GM12873 (cell line): ENCODE measurements around the gene MAGI2.

Experiments
- TF ChIP-seq, protein P1 (sequence below): IDR thresholded peaks from 2 replicates; pipeline ENCODE4 v1.5.1; 2012; ENCODE audit warnings: low read depth, mild to moderate bottlenecking, moderate library complexity, low read length, control low read depth; ENCODE audit not compliant: insufficient read depth; ENCODE audit errors: missing control alignments

The MAGI2 gene

DNA sequence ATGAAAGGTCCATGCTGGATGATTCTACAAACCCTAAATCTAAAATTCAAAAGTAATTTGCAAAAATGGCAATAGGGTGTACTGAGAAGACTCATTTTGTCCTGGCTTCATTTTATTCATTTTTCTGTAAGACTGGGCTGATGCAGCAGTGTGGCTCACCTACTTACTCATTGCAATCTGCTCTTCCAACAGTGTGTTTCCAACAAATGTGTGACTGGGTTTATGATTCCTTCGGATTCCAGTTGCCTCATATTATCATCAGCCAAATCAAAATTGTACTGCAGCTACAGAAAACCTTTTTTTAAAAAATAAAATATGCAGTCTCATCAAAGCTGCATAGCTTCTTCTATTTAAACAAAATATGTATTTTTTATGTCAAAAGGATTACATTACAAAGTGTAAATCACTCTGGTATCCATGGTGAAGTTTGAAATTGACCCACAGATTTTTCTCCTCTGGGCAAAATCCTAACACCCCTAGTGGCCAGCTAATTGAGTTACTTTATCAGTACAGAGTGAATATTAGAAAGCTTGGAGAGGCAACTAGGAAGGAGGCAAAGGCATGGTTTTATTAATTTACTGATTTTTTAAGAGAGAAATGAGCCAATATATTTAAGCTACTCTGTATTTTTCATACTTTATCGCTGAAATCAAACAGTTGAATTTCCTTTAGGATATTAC, 390.3 kb downstream of the MAGI2 start:
- TF ChIP-seq, protein P1, sequence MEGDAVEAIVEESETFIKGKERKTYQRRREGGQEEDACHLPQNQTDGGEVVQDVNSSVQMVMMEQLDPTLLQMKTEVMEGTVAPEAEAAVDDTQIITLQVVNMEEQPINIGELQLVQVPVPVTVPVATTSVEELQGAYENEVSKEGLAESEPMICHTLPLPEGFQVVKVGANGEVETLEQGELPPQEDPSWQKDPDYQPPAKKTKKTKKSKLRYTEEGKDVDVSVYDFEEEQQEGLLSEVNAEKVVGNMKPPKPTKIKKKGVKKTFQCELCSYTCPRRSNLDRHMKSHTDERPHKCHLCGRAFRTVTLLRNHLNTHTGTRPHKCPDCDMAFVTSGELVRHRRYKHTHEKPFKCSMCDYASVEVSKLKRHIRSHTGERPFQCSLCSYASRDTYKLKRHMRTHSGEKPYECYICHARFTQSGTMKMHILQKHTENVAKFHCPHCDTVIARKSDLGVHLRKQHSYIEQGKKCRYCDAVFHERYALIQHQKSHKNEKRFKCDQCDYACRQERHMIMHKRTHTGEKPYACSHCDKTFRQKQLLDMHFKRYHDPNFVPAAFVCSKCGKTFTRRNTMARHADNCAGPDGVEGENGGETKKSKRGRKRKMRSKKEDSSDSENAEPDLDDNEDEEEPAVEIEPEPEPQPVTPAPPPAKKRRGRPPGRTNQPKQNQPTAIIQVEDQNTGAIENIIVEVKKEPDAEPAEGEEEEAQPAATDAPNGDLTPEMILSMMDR: no peak

DNA sequence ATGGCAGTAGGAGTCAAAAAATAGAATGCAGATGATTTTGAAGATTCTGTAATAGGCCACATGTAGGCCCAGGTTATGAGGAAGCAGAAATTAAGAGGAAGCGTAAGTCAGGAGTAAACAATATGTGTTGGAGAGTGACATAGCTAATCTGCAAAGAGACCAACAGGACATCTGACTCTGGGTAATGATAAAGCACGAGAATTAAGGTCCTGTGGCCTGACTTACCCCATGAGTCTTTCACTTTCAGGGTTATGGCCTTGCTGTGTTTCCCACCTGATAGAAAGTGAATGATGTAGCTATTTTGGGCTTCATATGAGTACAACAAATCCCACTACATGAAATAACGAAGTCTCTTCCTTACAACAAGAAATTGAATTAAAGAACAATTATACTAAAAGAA, 393.0 kb downstream of the MAGI2 start:
- TF ChIP-seq, protein P1: no peak

DNA sequence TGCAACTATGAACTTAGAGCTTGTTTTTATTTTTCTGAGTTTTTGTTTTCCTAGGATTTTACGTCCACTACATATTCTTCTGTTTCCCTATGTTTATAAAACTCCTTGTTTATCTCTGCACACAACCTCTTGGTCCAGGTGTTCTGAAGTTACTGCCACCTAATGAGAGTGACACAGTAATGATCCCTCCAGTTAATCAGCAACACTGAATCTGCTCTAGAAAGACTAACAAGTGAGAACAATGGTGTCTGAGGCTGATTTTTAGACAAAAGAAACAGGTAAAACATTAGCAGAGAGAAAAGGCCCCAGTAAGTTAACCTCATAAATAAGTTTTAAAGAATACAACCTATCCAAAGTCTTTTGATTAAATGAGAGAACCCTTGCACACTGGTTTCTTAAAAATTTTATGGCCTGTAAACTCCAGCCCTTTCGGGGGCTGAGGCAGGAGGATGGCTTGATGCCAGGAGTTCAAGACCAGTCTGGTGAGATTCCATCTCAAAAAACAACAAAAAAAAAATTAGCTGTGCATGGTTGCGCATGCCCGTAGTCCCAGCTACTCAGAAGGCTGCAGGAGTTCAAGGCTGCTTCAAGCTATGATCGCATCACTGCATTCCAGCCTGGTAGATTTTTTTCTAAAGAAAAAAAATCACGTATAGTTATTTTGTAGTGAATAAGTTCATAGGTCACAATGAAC, 397.6 kb downstream of the MAGI2 start:
- TF ChIP-seq, protein P1: no peak

DNA sequence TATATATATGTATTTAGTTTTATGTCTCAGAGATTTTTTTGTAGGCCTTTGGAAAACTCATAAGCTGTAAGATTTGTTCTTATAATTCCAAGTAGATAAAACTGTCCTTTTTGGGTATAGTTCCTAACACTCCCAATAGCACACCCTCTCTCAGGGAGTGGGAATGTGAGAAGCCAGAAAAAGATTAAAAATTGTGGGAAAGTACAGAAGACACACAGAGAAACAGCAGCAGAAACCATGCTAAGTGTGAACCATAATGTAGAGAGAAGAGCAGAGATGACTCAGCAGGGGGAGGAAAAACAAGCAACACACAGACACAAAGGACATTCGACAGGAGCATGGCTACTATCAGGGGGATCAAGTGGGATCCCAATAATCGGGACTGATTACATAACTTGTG, 401.6 kb downstream of the MAGI2 start:
- TF ChIP-seq, protein P1: no peak

DNA sequence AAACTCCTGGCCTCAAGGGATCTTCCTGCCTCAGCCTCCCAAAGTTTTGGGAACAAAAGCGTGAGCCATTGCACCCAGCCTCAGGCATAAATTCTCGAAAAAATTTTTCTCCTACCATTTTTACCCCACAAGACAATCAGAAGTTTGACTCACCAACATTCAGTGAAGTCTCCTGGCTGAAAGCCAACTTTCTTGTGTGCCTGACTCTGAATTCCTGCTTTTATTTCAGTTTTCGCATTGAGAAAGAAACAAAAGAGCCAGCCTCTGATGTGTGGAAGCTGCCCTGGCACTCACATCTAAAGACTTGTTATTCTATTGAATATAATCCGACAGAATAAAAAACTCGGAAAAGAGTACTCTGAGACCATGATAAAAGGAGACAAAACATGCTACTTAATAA, 402.9 kb downstream of the MAGI2 start:
- TF ChIP-seq, protein P1: no peak

DNA sequence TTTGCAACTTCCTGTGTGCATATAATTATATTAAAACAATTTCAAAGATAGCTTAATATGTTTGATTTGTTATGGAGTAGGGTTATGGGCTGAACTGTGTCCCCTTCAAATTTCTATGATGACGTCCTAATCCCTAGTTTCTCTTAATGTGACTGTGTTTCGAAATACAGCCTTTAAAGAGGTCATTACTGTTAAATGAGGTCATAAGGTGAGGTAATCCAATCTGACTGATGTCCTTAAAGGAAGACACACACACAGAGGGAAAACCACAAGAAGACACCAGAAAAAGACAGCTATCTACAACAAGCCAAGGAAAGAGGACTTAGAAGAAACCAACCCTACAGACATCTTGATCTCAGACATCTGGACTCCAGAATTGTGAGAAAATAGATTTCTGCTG, 407.4 kb downstream of the MAGI2 start:
- TF ChIP-seq, protein P1: no peak

DNA sequence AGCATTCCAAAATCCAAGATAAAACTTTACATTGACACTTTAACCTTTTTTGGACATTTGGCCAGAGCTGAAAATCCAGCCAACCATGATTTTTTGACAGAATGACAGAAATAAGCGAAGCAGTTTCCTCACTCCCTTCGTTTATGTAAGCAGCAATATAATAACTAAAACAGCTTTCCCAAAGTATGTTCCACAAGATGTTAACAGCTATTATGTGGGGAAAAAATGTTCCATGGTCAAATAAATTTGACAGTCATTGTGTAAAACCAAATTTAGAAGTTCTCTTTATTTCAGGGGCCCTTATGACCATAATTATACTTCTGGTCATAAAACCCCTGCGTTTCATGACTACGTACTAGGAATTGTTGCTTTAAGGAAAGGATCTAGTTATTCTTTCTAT, 416.5 kb downstream of the MAGI2 start:
- TF ChIP-seq, protein P1: no peak
